GM21515 (cell line): ENCODE measurements around the gene CNBD2.
"Not testable (repeated sequence)": the region's sequence is repeated elsewhere in the genome, so short reads cannot be mapped to it uniquely, and the experiment has no call there.

Experiments
- ATAC-seq: cut with Tn5 transposase; IDR thresholded peaks from one replicate; pipeline ENCODE4 v1.9.1; 2021; ENCODE audit not compliant: unreplicated experiment

The CNBD2 gene

DNA sequence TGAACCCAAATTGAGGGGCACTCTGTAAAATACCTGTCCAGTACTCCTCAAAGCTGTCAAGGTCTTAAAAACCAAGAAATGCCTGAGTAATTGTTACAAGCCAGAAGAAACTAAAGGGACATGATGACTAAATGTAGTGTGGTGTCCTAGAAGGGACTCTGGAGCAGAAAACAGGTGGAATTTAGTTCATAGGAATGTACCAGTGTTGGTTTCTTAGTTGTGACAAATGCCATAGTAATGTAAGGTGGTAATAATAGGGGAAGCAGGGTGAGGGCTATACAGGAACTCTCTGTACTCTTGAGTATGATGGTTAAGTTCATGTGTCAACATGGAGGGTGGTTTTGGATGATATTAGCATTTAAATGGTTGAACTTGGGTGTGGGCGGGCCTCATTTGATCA is 92.3 kb downstream of the CNBD2 start:
- ATAC-seq, result no peak

DNA sequence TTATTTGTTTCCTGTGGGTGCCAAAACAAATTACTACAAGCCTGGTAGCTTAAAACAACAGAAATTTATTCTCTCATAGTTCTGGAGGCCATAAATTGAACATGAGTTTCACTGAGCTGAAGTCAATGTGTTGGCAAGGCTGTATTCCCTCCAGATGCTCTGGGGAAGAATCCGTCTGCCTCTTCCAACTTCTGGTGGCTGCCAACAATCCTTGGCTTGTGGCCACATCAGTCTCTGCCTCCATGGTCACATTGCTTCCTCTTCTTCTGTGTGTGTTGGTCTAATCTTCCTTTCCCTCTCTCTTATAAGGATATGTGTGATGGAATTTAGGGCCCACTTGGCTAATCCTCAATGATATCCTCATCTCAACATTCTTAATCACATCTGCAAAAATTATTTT is 93.4 kb downstream of the CNBD2 start:
- ATAC-seq, result no peak

DNA sequence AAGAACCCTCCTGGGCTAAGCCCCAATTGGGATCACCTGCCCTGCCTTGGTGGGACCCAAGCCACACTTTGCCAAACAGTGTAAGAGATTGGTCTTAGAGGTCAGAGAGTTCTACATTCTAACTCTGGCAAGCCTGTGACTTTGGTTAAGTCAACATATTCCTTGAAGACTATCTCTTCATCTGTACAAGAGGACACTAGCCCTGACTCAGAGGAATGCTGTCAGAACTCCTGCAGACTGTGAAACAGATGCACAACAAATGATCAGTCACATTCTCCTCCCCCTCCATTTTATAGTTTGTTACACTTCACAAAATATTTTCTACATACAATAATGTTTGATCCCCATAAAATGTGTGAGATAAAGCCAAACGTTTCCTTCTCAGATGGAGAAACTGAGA is 94.4 kb downstream of the CNBD2 start:
- no peak for ATAC-seq

DNA sequence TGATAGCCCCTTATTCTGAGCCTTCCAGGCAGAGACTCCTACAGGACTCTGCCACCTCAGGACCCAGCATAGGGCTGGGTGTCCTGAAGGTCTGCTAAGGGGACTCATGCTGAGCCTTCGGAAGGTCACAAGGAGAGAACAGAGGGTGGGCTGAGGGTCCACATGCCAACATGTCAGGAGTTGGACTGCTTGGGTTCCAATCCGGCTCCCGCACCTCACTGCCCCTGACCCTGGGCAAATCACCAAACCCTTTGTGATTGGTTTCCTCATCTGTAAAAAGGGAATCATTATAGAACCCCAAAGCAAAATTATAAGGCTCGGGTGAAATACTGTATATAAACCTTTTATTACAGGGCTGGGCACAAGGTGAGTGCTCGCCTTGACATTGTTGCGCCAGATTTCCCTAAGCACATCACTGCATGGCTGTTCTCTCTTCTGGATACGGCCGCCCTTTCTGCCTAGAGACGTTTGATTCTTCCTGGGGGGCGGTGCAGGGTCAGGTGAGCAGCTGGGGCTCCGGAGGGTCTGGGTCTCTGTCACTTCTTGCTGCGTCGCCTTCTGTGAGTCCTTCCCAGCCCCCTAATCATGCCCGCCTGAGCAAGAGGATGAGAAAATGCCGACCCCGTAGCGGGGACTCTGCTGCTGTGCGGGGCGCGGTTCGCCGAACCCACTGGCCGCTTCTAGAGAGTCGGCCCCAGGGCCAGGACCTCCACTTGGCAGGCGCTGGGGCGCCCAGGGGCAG is 95.7 kb downstream of the CNBD2 start:
- no peak for ATAC-seq

DNA sequence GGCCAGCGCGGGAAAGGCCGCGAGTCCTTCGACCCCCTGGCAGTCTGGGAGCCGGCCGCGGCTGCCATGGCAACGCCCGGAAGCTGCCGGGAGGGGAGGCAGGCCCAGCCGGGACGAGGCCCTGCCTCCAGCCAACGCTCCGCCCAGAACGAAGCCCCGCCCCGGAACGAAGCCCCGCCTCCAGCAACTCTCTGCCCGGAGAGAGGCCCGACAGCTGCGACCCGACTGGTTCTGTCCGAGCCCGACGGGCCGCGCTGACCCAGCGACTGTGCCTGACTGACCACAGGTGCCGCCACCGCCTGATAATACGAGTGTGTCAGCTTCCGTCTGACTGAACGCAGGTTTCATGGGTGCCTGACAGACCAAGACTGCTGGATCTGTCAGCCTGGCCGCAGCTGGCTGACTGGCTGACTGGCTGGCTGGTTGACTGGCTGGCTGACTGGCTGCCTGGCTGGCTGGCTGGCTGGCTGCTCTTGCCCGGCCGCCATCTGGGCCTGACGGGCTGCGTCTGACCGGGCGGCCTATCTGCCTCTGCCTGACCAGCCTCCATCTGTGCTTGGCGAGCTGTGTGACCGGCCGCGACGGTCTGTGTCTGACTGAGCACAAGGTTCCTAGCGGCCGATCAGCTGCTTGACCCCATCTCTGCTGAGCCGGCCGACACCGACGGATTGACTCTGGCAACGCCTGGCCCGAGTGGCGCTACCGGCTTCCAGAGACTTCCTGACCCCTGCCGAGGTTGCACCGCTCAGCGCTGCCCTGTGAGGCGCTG is 96.5 kb downstream of the CNBD2 start:
- ATAC-seq, result peak; percentile 93

DNA sequence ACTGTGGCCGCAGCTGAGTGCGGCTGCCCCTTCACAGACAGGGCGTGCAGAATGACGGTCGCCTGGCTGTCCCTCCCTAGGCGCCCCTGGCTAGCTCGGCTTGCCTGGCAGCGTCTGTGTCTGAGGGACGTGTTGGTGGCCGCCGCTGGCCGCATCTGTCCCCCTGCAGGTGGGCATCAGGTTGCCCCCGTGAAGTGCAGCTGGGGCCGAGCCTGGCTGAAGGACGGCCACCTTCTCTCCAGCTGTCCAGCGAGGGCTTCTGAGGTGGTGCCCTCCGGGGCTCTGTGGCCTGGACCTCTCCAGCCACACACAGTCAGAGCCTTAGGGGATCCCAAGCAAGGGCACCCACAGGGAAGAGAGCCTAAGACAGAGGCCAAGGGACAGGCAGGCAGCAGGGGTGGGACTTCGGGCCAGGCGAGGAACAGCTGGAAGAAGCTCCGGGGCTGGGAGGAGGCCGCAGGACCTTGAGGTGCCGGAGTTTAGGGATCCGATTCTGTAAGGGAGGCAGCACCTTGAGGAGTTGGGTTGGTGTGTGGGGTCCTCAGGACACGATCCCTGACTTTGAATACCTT is 97.1 kb downstream of the CNBD2 start:
- no peak for ATAC-seq

DNA sequence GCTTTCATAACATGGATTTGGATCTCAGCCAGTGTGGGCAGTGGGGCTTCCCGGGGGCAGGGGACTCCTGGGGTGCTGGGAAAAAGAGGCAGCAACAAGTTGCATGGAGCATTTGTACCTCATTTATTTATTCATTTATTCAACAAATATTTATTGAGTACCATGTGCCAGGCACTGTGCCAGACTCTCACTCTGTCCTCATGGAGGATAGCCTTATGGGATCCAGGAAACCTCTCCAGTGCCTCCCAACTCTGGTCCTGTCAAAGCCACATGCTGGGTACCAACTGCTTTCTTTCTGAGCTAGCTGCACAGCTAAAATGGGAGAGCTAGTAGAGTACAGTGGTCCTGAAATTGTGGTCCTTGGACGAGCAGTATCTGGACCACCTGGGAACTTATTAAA is 98.4 kb downstream of the CNBD2 start:
- no peak for ATAC-seq

DNA sequence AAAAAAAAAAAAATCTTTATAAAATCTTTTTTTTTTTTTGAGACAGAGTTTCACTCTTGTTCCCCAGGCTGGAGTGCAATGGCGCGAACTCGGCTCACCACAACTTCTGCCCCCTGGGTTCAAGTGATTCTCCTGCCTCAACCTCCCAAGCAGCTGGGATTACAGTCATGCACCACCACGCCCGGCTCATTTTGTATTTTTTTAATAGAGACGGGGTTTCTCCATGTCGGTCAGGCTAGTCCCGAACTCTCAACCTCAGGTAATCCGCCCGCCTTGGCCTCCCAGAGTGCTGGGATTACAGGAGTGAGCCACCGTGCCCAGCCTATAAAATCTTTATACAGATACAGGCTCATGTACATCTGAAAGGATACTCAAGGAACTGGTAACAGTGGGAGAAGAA is 100.1 kb downstream of the CNBD2 start:
- ATAC-seq, result not testable (repeated sequence)

DNA sequence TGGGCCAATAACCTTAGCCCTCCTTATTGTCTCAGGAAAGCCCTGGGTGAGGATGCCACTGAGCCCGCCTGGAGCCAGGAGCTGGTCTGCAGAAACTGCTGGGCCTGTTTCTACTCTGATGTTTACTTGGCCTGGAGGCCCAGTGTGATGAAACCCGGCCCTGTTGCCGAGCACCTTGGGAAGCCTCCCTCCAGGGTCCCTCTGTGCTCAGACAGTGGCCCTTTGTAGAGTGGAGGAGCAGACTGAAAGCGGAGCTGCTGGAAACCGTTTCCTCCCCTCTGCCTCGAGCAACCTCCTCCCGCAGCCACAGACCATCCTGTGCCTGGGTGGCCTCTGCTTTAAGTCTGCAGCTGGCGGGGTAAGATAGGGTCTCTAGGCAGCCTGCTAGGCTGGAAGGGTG is 102.1 kb downstream of the CNBD2 start:
- no peak for ATAC-seq

DNA sequence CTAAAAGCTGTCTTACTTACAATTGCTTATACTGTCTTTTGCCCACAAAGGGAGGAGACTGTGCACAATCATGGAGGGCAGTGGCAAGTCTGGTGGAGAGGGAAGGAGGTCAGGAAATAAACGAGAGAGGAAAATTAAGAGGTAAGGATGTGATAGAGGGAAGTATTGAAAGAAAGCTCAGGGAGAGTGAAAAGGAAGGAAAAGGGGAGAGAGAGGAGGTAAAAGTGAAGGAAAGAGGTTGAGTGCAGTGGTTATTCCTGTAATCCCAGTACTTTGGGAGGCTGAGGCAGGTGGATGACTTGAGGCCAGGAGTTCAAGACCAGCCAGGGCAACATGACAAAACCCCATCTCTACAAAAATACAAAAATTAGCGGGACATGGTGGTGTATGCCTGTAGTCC is 103.5 kb downstream of the CNBD2 start:
- ATAC-seq, result no peak

DNA sequence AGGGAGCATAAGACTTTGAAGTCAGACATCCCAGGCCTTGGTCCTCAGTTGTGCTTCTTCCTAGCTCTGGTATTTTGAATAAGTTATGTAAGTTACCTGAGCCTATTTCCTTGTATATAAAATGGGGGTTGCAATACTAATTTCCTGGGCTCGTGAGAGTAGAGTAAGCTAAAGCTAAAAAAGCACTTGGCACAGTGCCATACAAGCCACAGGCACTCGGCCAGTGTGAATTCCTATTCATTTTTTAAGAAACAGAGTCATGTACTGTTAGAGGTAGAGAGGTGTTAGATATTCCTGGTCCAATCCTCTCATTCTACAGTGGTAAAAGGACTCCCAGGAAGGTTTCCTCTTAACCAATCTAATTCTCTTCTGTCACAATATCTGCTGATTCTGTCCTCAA is 106.6 kb downstream of the CNBD2 start:
- ATAC-seq, result no peak

DNA sequence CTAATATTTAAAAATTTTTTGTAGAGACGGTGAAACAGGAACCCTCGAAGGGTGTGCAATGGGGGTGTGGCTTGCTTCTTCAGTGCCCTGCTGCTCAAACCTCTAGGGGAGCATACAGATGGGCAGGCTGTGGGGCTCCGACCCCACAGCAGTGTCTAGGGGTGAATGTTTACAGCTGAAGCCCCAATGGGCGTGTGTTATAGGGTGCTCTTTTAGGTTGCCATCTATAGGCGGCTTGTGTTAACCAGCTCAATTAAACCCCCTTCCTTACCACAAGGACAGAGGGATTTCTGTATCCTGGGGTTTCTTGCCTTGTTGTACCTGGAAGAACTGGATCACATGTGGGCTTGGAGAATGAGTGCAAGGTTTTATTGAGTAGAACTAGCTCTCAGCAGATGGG is 109.4 kb downstream of the CNBD2 start:
- ATAC-seq, result not testable (repeated sequence)

DNA sequence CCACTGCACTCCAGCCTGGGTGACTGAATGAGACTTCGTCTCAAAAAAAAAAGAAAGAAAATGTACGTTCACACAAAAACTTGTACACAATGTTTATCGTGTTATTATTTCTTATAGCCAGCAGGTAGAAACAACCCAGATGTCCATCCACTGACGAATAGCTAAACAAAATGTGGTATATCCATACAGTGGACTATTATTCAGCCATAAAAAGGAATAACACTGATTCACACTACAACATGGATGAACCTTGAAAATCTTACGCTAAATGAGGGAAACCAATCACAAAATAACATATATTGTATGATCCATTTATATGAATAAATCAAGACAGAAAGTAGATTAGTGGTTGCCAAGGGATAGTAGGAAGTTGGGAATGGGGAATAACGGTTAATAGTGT is 111.1 kb downstream of the CNBD2 start:
- ATAC-seq, result no peak

DNA sequence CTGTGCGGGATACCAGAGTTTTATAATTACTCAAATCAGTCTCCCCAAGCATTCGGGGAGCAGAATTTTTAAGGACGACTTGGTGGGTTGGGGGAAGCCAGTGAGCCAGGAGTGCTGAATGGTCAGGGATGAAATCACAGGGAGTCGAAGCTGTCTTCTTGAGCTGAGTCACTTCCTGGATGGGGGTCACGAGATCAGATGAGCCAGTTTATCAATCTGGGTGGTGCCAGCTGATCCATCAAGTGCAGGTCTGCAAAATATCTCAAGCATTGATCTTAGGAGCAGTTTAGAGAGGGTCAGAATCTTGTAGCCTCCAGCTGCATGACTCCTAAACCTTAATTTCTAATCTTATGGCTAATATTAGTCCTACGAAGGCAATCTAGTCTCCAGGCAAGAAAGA is 111.6 kb downstream of the CNBD2 start:
- not testable (repeated sequence) for ATAC-seq
